Measurements from ENCODE around the gene WDR70. TPM values are rescaled to one million over a fixed set of nuclear protein-coding genes. Genes with fewer than 3 reads are reported as not detected.
"Not testable (repeated sequence)": the region's sequence is repeated elsewhere in the genome, so short reads cannot be mapped to it uniquely, and the experiment has no call there.

Gene WDR70
- total and polyA plus RNA-seq, 4 donors: 11.0 to 57.8 (median 26.2) TPM

GRCh38 chr5:37683072-37683471 is 304.0 kb downstream of the WDR70 start:
- Histone ChIP-seq H3K4me1 (ENCODE audit: control insufficient read depth in 5 of 5, insufficient read depth in 5 of 5, low read length in 5 of 5) (no peaks in the 10 kb centered on the region), H3K36me3 (ENCODE audit: control insufficient read depth in 4 of 4, insufficient read depth in 4 of 4, low read length in 4 of 4) (peaks cover 0 to 4% (median 0%) of the 10 kb centered on the region in 4 donors), H3K9me3 (ENCODE audit: control insufficient read depth in 4 of 4, insufficient read depth in 3 of 4, low read length in 3 of 4) (peaks cover 0 to 3% (median 0%) of the 10 kb centered on the region in 4 donors), H3K27ac (ENCODE audit: low read depth in 1 of 2, low read length in 1 of 2) (no peak overlapping the region), H3K27me3 (ENCODE audit: control insufficient read depth in 3 of 3, insufficient read depth in 3 of 3, low read length in 2 of 3) (no peaks in the 10 kb centered on the region), H3K9ac (ENCODE audit: insufficient read depth in 1 of 2, low read length in 2 of 2) (no peak overlapping the region), H3K4me3 (no peak overlapping the region)
- 88 to 96% methylated on average over 1 of the region's 1 CpG for WGBS, 2 donors
- TF ChIP-seq CTCF (IDR thresholded peaks at IDR 0.05; ENCODE audit: control extremely low read depth, extremely low read depth): no peak
- ATAC-seq (ENCODE audit: insufficient read depth, low FRiP score) (no peak), DNase-seq (no peak)

GRCh38 chr5:37685211-37685610 is 306.1 kb downstream of the WDR70 start:
- no peak for TF ChIP-seq CTCF (IDR thresholded peaks at IDR 0.05; ENCODE audit: control extremely low read depth, extremely low read depth)
- H3K4me1 ChIP-seq (ENCODE audit: control insufficient read depth in 5 of 5, insufficient read depth in 5 of 5, low read length in 5 of 5): no peaks in the 10 kb centered on the region
- H3K4me3 ChIP-seq: no peak overlapping the region
- ATAC-seq (ENCODE audit: insufficient read depth, low FRiP score) (no peak), DNase-seq (no peak)
- no peak overlapping the region for H3K9ac ChIP-seq (ENCODE audit: insufficient read depth in 1 of 2, low read length in 2 of 2)
- H3K27ac ChIP-seq (ENCODE audit: low read depth in 1 of 2, low read length in 1 of 2): no peak overlapping the region
- H3K27me3 ChIP-seq (ENCODE audit: control insufficient read depth in 3 of 3, insufficient read depth in 3 of 3, low read length in 2 of 3): no peaks in the 10 kb centered on the region
- peaks cover 0 to 4% (median under 1%) of the 10 kb centered on the region in 4 donors for H3K36me3 ChIP-seq (ENCODE audit: control insufficient read depth in 4 of 4, insufficient read depth in 4 of 4, low read length in 4 of 4)
- H3K9me3 ChIP-seq (ENCODE audit: control insufficient read depth in 4 of 4, insufficient read depth in 3 of 4, low read length in 3 of 4): peaks cover 0 to 3% (median 0%) of the 10 kb centered on the region in 4 donors
- 94 to 95% methylated on average over 3 of the region's 3 CpGs for WGBS, 2 donors

GRCh38 chr5:37685816-37686215 is 306.7 kb downstream of the WDR70 start:
- H3K4me1 ChIP-seq (ENCODE audit: control insufficient read depth in 5 of 5, insufficient read depth in 5 of 5, low read length in 5 of 5): no peaks in the 10 kb centered on the region
- DNase-seq (no peak), ATAC-seq (ENCODE audit: insufficient read depth, low FRiP score) (no peak)
- 98 to 99% methylated on average over 7 of the region's 7 CpGs for WGBS, 2 donors
- H3K27me3 ChIP-seq (ENCODE audit: control insufficient read depth in 3 of 3, insufficient read depth in 3 of 3, low read length in 2 of 3): no peaks in the 10 kb centered on the region
- peaks cover 0 to 3% (median 0%) of the 10 kb centered on the region in 4 donors for H3K9me3 ChIP-seq (ENCODE audit: control insufficient read depth in 4 of 4, insufficient read depth in 3 of 4, low read length in 3 of 4)
- H3K27ac ChIP-seq (ENCODE audit: low read depth in 1 of 2, low read length in 1 of 2): no peak overlapping the region
- peaks cover 0 to 4% (median under 1%) of the 10 kb centered on the region in 4 donors for H3K36me3 ChIP-seq (ENCODE audit: control insufficient read depth in 4 of 4, insufficient read depth in 4 of 4, low read length in 4 of 4)
- TF ChIP-seq CTCF (IDR thresholded peaks at IDR 0.05; ENCODE audit: control extremely low read depth, extremely low read depth): no peak
- no peak overlapping the region for H3K4me3 ChIP-seq
- no peak overlapping the region for H3K9ac ChIP-seq (ENCODE audit: insufficient read depth in 1 of 2, low read length in 2 of 2)

- H3K27ac ChIP-seq (ENCODE audit: low read depth in 1 of 2, low read length in 1 of 2); DNase-seq; H3K4me1 ChIP-seq (ENCODE audit: control insufficient read depth in 5 of 5, insufficient read depth in 5 of 5, low read length in 5 of 5); H3K36me3 ChIP-seq (ENCODE audit: control insufficient read depth in 4 of 4, insufficient read depth in 4 of 4, low read length in 4 of 4); H3K9me3 ChIP-seq (ENCODE audit: control insufficient read depth in 4 of 4, insufficient read depth in 3 of 4, low read length in 3 of 4); ATAC-seq (ENCODE audit: insufficient read depth, low FRiP score); H3K4me3 ChIP-seq; H3K9ac ChIP-seq (ENCODE audit: insufficient read depth in 1 of 2, low read length in 2 of 2); H3K27me3 ChIP-seq (ENCODE audit: control insufficient read depth in 3 of 3, insufficient read depth in 3 of 3, low read length in 2 of 3): not testable (repeated sequence)
- 96 to 98% methylated on average over 10 of the region's 10 CpGs for WGBS, 2 donors
These were observed 309.8 kb downstream of the WDR70 start for GRCh38 chr5:37688925-37689324.

GRCh38 chr5:37694333-37694732 is 315.2 kb downstream of the WDR70 start:
- H3K9ac ChIP-seq (ENCODE audit: insufficient read depth in 1 of 2, low read length in 2 of 2); ATAC-seq (ENCODE audit: insufficient read depth, low FRiP score): not testable (repeated sequence)

More at GRCh38 chr5:37694333-37694732, 315.2 kb downstream of the WDR70 start:
- not testable (repeated sequence) for H3K4me1 ChIP-seq (ENCODE audit: control insufficient read depth in 5 of 5, insufficient read depth in 5 of 5, low read length in 5 of 5); H3K27ac ChIP-seq (ENCODE audit: low read depth in 1 of 2, low read length in 1 of 2); H3K36me3 ChIP-seq (ENCODE audit: control insufficient read depth in 4 of 4, insufficient read depth in 4 of 4, low read length in 4 of 4); H3K9me3 ChIP-seq (ENCODE audit: control insufficient read depth in 4 of 4, insufficient read depth in 3 of 4, low read length in 3 of 4); H3K27me3 ChIP-seq (ENCODE audit: control insufficient read depth in 3 of 3, insufficient read depth in 3 of 3, low read length in 2 of 3); DNase-seq; H3K4me3 ChIP-seq
- 97 to 99% methylated on average over 5 of the region's 5 CpGs for WGBS, 2 donors

Data from lung (tissue), 12 donors.